DMS114 treated with DMSO at 0.1 percent for 48 hours (cell line): ENCODE data around the gene SYNGR2.
A peak's percentile ranks its signal among the peaks of the same experiment; 100 is the strongest.

Experiments used
- DNase-seq: peaks from one replicate; lab custom pipeline; 2025; ENCODE audit not compliant: unreplicated experiment; lab: John Stamatoyannopoulos, UW

The SYNGR2 gene

GRCh38 chr17:78197147-78197832 is 28.9 kb downstream of the SYNGR2 start:
- DNase-seq: no peak

GRCh38 chr17:78200451-78200850 is 32.1 kb downstream of the SYNGR2 start:
- DNase-seq: no peak

DNA sequence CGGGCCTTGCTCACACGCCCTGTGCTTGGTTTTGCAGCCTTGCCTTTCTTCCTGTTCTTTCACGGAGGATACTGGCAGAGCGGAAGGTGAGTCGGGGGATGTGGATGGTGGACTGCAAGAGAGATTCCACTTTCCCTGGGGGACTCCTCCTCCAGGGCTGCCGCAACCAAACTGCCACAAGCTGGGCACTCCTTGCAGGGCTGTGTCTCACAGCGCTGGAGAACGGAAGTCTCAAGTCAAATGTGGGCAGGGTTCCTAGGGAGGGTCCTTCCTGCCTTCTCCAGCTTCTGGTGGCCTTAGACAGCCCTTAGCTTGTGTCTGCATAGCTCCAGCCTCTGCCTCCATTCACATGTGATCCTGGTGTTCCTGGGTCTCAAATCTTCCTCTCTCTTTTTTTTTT is 34.3 kb downstream of the SYNGR2 start:
- DNase-seq: no peak

DNA sequence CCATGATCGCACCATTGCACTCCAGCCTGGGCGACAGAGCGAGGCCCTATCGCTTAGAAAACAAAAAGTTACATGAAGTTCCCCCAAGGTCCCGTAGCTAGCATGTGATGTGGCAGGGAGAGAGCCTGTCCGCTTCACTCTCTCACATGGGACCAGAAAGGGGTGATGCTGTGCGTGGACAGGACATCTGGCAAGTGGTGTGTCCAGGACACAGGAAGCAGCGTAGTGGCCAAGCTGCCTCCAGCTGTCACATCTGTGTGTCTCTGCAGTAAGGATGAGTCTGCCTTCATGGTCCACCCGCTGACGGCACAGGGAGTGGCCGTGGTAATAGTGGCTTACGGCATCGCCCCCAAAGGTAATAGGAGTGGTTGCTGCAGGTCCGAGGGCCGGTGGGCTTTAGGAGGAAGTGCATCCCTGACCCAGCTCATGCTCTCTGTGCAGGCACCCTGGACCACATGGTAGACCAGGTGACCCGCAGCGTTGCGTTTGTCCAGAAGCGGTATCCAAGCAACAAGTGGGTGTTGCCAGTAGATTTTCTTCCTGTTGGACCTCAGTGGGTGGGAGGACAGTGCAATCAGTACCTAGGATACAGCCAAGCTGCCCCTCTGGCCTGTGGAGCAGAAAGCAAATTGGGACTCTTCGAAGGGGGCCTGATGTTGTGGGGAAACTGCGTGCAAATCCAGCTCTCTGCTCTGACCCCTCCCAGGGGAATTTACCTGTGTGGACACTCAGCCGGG is 36.2 kb downstream of the SYNGR2 start:
- DNase-seq: no peak

- no peak for DNase-seq
Observed at GRCh38 chr17:78205124-78205775, 36.9 kb downstream of the SYNGR2 start.

- no peak for DNase-seq
Observed at GRCh38 chr17:78206298-78206697, 37.9 kb downstream of the SYNGR2 start.

GRCh38 chr17:78208486-78208885 is 40.1 kb downstream of the SYNGR2 start:
- DNase-seq: no peak

GRCh38 chr17:78210111-78210510 is 41.7 kb downstream of the SYNGR2 start:
- DNase-seq: no peak

- no peak for DNase-seq
Observed at GRCh38 chr17:78211032-78211431, 42.7 kb downstream of the SYNGR2 start.

DNA sequence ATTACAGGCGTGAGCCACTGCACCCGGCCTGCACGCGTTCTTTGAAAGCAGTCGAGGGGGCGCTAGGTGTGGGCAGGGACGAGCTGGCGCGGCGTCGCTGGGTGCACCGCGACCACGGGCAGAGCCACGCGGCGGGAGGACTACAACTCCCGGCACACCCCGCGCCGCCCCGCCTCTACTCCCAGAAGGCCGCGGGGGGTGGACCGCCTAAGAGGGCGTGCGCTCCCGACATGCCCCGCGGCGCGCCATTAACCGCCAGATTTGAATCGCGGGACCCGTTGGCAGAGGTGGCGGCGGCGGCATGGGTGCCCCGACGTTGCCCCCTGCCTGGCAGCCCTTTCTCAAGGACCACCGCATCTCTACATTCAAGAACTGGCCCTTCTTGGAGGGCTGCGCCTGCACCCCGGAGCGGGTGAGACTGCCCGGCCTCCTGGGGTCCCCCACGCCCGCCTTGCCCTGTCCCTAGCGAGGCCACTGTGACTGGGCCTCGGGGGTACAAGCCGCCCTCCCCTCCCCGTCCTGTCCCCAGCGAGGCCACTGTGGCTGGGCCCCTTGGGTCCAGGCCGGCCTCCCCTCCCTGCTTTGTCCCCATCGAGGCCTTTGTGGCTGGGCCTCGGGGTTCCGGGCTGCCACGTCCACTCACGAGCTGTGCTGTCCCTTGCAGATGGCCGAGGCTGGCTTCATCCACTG is 45.8 kb downstream of the SYNGR2 start, which contains the start of gene BIRC5:
BIRC5 (plus strand) TSS at position 238 of the 690 bp plus-strand sequence; CDS start at position 302, 64 bp downstream.
- DNase-seq: peak; percentile 79

DNA sequence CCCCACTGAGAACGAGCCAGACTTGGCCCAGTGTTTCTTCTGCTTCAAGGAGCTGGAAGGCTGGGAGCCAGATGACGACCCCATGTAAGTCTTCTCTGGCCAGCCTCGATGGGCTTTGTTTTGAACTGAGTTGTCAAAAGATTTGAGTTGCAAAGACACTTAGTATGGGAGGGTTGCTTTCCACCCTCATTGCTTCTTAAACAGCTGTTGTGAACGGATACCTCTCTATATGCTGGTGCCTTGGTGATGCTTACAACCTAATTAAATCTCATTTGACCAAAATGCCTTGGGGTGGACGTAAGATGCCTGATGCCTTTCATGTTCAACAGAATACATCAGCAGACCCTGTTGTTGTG is 46.3 kb downstream of the SYNGR2 start:
- no peak for DNase-seq

DNA sequence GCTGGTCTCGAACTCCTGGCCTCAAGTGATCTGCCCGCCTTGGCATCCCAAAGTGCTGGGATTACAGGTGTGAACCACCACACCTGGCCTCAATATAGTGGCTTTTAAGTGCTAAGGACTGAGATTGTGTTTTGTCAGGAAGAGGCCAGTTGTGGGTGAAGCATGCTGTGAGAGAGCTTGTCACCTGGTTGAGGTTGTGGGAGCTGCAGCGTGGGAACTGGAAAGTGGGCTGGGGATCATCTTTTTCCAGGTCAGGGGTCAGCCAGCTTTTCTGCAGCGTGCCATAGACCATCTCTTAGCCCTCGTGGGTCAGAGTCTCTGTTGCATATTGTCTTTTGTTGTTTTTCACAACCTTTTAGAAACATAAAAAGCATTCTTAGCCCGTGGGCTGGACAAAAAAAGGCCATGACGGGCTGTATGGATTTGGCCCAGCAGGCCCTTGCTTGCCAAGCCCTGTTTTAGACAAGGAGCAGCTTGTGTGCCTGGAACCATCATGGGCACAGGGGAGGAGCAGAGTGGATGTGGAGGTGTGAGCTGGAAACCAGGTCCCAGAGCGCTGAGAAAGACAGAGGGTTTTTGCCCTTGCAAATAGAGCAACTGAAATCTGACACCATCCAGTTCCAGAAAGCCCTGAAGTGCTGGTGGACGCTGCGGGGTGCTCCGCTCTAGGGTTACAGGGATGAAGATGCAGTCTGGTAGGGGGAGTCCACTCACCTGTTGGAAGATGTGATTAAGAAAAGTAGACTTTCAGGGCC is 51.2 kb downstream of the SYNGR2 start:
- DNase-seq: no peak
